Endothelial cell of umbilical vein (primary cell): ENCODE measurements around the gene CELA3A. TPM values are rescaled to one million over a fixed set of nuclear protein-coding genes. Genes with fewer than 3 reads are reported as not detected.
"Not testable (repeated sequence)": the region's sequence is repeated elsewhere in the genome, so short reads cannot be mapped to it uniquely, and the experiment has no call there.

ENCODE experiments used
- BruUV-seq: library from RNA; stranded (reverse); fragments of 400-500 nt; replicated peaks from 2 replicates; lab custom pipeline; 2021; lab: Mats Ljungman, UMichigan
- CTCF ChIA-PET: fragments of 300-600, 350-600 bp; sonication (Branson Sonifier 250); formaldehyde crosslinking; loops from one replicate; lab custom pipeline; 2021; ENCODE audit warnings: antibody characterized with exemption, inconsistent platforms; lab: Charles Lee
- POLR2A ChIA-PET: fragments of 300-600, 350-600 bp; sonication (Branson Sonifier 250); formaldehyde crosslinking; loops from one replicate; lab custom pipeline; 2021; ENCODE audit warnings: antibody characterized with exemption, inconsistent platforms; lab: Charles Lee
- DNase-seq: peaks from one replicate; pipeline ENCODE4 v3.0.0-alpha.2; 2011; ENCODE audit warnings: low read depth, low spot score
- FAIRE-seq: peaks from 2 replicates; lab custom pipeline; 2011; peaks lifted over from hg19 to GRCh38; lab: Jason Lieb, UNC
- H2AFZ ChIP-seq: 2 replicates; pipeline ENCODE4 v1.6.0; 2012; ENCODE audit warnings: low read depth, low read length, control low read depth, inconsistent platforms
- H3K27ac ChIP-seq: 2 replicates; pipeline ENCODE4 v1.5.1; 2011; ENCODE audit warnings: low read depth, mild to moderate bottlenecking, control low read depth, low read length, moderate library complexity; ENCODE audit not compliant: insufficient read depth
- H3K27me3 ChIP-seq, 2 experiments: 2 replicates each; pipeline versions ENCODE4 v1.6.0 to v1.6.1; 2011; ENCODE audit warnings: low read length in 2 of 2, mixed read lengths in 1 of 2; ENCODE audit not compliant: control insufficient read depth in 2 of 2, insufficient read depth in 2 of 2
- H3K36me3 ChIP-seq, 2 experiments: 2 replicates in 1 of 2; 3 replicates in 1 of 2; pipeline ENCODE4 v1.5.1; 2011; ENCODE audit warnings: low read length in 2 of 2, mild to moderate bottlenecking in 1 of 2, moderate library complexity in 1 of 2; ENCODE audit not compliant: control insufficient read depth in 2 of 2, insufficient read depth in 2 of 2; ENCODE audit errors: extremely low read depth in 1 of 2
- H3K4me1 ChIP-seq: 3 replicates; pipeline ENCODE4 v1.5.1; 2011; ENCODE audit warnings: mild to moderate bottlenecking, low read length; ENCODE audit not compliant: control insufficient read depth, insufficient read depth; ENCODE audit errors: extremely low read depth
- H3K4me2 ChIP-seq: 2 replicates; pipeline ENCODE4 v1.6.1; 2011; ENCODE audit warnings: low read length, control low read depth, mixed read lengths; ENCODE audit not compliant: insufficient read depth
- H3K4me3 ChIP-seq, 3 experiments: fragments of 200-600 bp in 1 of 3; sonication (generic), shearing (Covaris generic) in 1 of 3; replicated peaks in 1 of 3; 2 replicates each; pipeline ENCODE4 v1.5.1; 2011 to 2016; ENCODE audit warnings: control low read depth in 3 of 3, low read length in 3 of 3, mild to moderate bottlenecking in 2 of 3, inconsistent platforms in 1 of 3, low read depth in 1 of 3, moderate library complexity in 1 of 3; ENCODE audit not compliant: insufficient read depth in 1 of 3
- H3K79me2 ChIP-seq: 2 replicates; pipeline ENCODE4 v1.6.0; 2012; ENCODE audit warnings: low read length, inconsistent platforms; ENCODE audit not compliant: control insufficient read depth, insufficient read depth
- H3K9ac ChIP-seq: replicated peaks from 2 replicates; pipeline ENCODE3; 2011; ENCODE audit warnings: low read length, control low read depth; ENCODE audit not compliant: insufficient read depth; ENCODE audit errors: extremely low read depth
- H3K9me1 ChIP-seq: replicated peaks from 3 replicates; pipeline ENCODE4 v1.6.0; 2011; ENCODE audit warnings: mild to moderate bottlenecking, low read length; ENCODE audit not compliant: control insufficient read depth, insufficient read depth; ENCODE audit errors: extremely low read depth
- H3K9me3 ChIP-seq: replicated peaks from 2 replicates; pipeline ENCODE4 v1.5.1; 2012; ENCODE audit warnings: low read length, inconsistent platforms; ENCODE audit not compliant: control insufficient read depth, insufficient read depth
- H4K20me1 ChIP-seq: replicated peaks from 2 replicates; pipeline ENCODE3; 2011; ENCODE audit warnings: mild to moderate bottlenecking, low read length; ENCODE audit not compliant: control insufficient read depth, insufficient read depth; ENCODE audit errors: extremely low read depth
- dilution Hi-C: fragments of 300-500 bp; cut with MboI; formaldehyde crosslinking; loops from one replicate; pipeline ENCODE4 v1.15.0; 2019; ENCODE audit warnings: low sequenced_read_pairs; ENCODE audit not compliant: extremely low pct_ligation_motif_present
- intact Hi-C: fragments of 100-400 bp; cut with micrococcal nuclease; formaldehyde crosslinking; loops from one replicate; pipeline ENCODE4 v1.10.0; 2022
- polyA plus RNA-seq, 4 experiments: library from polyadenylated mRNA; depleted of rRNA in 3 of 4; stranded (reverse) in 3 of 4; unstranded in 1 of 4; fragments of >200 nt; gene quantifications; 2 replicates each; pipeline versions ENCODE4 v1.2.1 to v1.2.3, GENCODE V29; 2011 to 2012; ENCODE audit warnings: missing spikeins in 1 of 4
- total RNA-seq: library from RNA; stranded (reverse); gene quantifications from 2 replicates; pipeline ENCODE4 v1.2.3, GENCODE V29; 2021

CELA3A gene
- total and polyA plus RNA-seq, 2 donors (not counting 3 experiments of a cell fraction or from before 2014, with no cell fraction given), result not detected

DNA sequence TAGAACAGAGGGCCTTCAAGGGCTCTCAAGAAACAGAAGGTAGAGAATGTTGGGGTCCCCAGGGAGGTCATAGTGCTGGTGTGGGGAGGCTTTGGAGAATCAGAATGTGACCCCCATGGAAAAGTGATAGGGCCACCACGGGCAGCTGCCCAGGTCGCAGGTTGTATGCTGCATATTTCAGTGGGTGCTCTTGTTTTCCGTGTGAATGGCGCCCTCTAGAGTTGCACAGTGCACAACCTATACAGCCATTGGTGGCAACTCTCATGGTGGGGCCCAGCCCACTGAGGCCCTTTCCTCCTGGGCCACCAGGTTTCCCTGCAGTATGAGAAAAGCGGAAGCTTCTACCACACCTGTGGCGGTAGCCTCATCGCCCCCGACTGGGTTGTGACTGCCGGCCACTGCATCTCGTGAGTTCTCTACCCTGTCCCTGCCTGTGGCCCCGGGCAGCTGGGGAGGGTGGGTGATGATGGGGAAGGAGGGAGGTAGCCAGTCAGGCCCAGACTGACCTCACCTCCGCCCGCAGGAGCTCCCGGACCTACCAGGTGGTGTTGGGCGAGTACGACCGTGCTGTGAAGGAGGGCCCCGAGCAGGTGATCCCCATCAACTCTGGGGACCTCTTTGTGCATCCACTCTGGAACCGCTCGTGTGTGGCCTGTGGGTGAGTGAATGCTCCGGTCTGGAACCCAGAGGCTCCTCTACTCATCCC, 20.8 kb upstream of the CELA3A start:
- intact Hi-C loops, H3K4me1 ChIP-seq, H2AFZ ChIP-seq, dilution Hi-C loops, BruUV-seq, H3K9me3 ChIP-seq, H3K9ac ChIP-seq, H3K79me2 ChIP-seq, H3K9me1 ChIP-seq, H3K27ac ChIP-seq, H3K27me3 ChIP-seq, H4K20me1 ChIP-seq, H3K4me2 ChIP-seq, POLR2A ChIA-PET, H3K36me3 ChIP-seq, H3K4me3 ChIP-seq, DNase-seq: not testable (repeated sequence)
- CTCF ChIA-PET, result interaction anchor here (0.5 kb wide), 1 partner anchor 518 kb away, joined by 3 read pairs; no protein-coding TSS in a partner anchor
- peak; percentile 99 for FAIRE-seq

DNA sequence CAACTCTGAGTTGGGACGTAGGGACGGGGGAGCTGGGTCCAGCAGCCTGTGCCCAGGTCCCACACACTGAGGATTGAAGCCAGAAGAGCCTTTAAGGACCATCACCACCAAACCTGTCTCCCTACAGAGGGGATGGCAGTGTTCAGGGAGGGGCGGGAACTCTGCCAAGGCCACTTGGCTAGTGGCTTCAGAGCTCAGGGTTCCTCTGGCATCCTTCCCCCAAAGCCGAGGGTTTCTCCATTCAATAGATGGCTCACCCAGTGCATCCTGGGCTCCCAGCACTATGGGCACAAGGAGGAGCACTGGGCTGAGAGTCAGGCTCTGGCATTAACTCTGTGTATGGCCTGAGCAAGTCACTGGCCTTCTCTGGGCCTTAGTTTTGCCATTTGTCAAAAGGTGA, 20.2 kb upstream of the CELA3A start:
- H3K4me3 ChIP-seq, H3K9me3 ChIP-seq, BruUV-seq, DNase-seq, H3K9me1 ChIP-seq, H3K27me3 ChIP-seq, H3K4me1 ChIP-seq, H4K20me1 ChIP-seq, H2AFZ ChIP-seq, H3K27ac ChIP-seq, H3K9ac ChIP-seq, POLR2A ChIA-PET, H3K36me3 ChIP-seq, H3K79me2 ChIP-seq, FAIRE-seq, intact Hi-C loops, dilution Hi-C loops, H3K4me2 ChIP-seq: not testable (repeated sequence)
- CTCF ChIA-PET, result interaction anchor here (0.5 kb wide), 1 partner anchor 517 kb away, joined by 3 read pairs; no protein-coding TSS in a partner anchor

DNA sequence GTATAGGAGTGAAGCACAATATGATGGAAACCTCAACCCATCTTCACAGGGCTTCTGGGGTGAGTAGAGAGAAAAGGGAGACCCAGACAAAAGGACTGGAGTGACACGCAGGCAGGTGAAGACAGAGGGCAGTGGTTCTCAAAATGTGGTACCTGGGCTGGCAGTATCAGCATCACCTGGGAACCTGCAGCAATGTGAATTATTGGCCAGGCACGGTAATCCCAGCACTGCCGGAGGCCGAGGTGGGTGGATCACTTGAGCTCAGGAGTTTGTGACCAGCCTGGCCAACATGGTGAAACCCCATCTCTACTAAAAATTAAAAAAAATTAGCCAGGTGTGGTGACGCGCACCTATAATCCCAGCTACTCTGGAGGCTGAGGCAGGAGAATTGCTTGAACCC, 19.3 kb upstream of the CELA3A start:
- H3K27me3 ChIP-seq, H3K4me1 ChIP-seq, H3K9me3 ChIP-seq, H2AFZ ChIP-seq, BruUV-seq, intact Hi-C loops, POLR2A ChIA-PET, H3K36me3 ChIP-seq, dilution Hi-C loops, H3K9me1 ChIP-seq, H3K79me2 ChIP-seq, CTCF ChIA-PET, H4K20me1 ChIP-seq, DNase-seq, H3K4me2 ChIP-seq, H3K4me3 ChIP-seq, H3K27ac ChIP-seq, H3K9ac ChIP-seq: not testable (repeated sequence)
- FAIRE-seq, result peak; percentile 21

DNA sequence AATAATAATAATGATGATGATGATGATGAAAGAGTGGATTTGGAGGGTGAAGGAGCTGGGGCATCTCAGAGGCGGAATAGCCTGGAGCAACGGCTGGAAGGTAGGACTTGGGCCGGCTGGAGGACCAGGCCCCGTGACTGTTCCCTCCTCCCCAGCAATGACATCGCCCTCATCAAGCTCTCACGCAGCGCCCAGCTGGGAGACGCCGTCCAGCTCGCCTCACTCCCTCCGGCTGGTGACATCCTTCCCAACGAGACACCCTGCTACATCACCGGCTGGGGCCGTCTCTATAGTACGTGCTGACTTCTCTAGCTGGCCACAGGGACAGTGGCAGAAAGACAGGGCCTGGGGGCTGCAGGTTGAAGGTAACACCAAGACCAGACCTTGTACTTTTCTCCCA, 17.9 kb upstream of the CELA3A start:
- H3K4me3 ChIP-seq, FAIRE-seq, H3K9me1 ChIP-seq, H2AFZ ChIP-seq, H3K9me3 ChIP-seq, BruUV-seq, POLR2A ChIA-PET, H3K4me2 ChIP-seq, H3K9ac ChIP-seq, DNase-seq, dilution Hi-C loops, H3K27ac ChIP-seq, H3K79me2 ChIP-seq, H4K20me1 ChIP-seq, intact Hi-C loops, H3K36me3 ChIP-seq, H3K4me1 ChIP-seq, H3K27me3 ChIP-seq: not testable (repeated sequence)
- CTCF ChIA-PET, result interaction anchor here (0.7 kb wide), 1 partner anchor 22 kb away, joined by 3 read pairs; no protein-coding TSS in a partner anchor
